ENCODE results near the gene DNAH3. TPM values are rescaled to one million over a fixed set of nuclear protein-coding genes. Genes with fewer than 3 reads are reported as not detected.
"Not testable (repeated sequence)": the region's sequence is repeated elsewhere in the genome, so short reads cannot be mapped to it uniquely, and the experiment has no call there.

DNAH3 gene
- 0.24 TPM in 1 of 2 replicates, not detected in the other for total RNA-seq (ENCODE audit: low replicate concordance)
- long read RNA-seq, partial matches to known transcripts, result 0 of 1 reads
- long read RNA-seq, other reads (novel, unspliced or antisense), result 1 of 1 reads

GRCh38 chr16:21150375-21151001 is at the start of gene DNAH3:
Gene DNAH3, minus strand, starts transcription at chr16:21150846. Its CDS starts 527 bp downstream, at chr16:21150319.
- DNase-seq (ENCODE audit: extremely low spot score, unreplicated experiment), result no peak
- Mint-ChIP-seq H3K9me3 (no peaks in the 10 kb centered on the region), H3K27ac (no peak within 1 kb of the TSS), H3K27me3 (peaks cover 13% of the 10 kb centered on the region), H3K36me3 (no peaks in the 10 kb centered on the region), H3K4me3 (no peak within 1 kb of the TSS), H3K4me1 (ENCODE audit: unreplicated experiment) (no peaks in the 10 kb centered on the region)
- TF ChIP-seq, protein P1, sequence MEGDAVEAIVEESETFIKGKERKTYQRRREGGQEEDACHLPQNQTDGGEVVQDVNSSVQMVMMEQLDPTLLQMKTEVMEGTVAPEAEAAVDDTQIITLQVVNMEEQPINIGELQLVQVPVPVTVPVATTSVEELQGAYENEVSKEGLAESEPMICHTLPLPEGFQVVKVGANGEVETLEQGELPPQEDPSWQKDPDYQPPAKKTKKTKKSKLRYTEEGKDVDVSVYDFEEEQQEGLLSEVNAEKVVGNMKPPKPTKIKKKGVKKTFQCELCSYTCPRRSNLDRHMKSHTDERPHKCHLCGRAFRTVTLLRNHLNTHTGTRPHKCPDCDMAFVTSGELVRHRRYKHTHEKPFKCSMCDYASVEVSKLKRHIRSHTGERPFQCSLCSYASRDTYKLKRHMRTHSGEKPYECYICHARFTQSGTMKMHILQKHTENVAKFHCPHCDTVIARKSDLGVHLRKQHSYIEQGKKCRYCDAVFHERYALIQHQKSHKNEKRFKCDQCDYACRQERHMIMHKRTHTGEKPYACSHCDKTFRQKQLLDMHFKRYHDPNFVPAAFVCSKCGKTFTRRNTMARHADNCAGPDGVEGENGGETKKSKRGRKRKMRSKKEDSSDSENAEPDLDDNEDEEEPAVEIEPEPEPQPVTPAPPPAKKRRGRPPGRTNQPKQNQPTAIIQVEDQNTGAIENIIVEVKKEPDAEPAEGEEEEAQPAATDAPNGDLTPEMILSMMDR (conservative IDR thresholded peaks at IDR 0.05), result no peak

- no peak for DNase-seq (ENCODE audit: extremely low spot score, unreplicated experiment)
- H3K27ac Mint-ChIP-seq, result no peak overlapping the region
- H3K9me3 Mint-ChIP-seq, result no peaks in the 10 kb centered on the region
- H3K36me3 Mint-ChIP-seq, result no peaks in the 10 kb centered on the region
- H3K27me3 Mint-ChIP-seq, result peaks cover 5% of the 10 kb centered on the region
- peaks cover 8% of the 10 kb centered on the region for H3K4me1 Mint-ChIP-seq (ENCODE audit: unreplicated experiment)
- no peak overlapping the region for H3K4me3 Mint-ChIP-seq
- TF ChIP-seq, protein P1 (conservative IDR thresholded peaks at IDR 0.05), result no peak
Measured at GRCh38 chr16:21199607-21200218, 49.1 kb upstream of the DNAH3 start.

- H3K27ac Mint-ChIP-seq, result no peak overlapping the region
- TF ChIP-seq, protein P1 (conservative IDR thresholded peaks at IDR 0.05), result no peak
- peaks cover 13% of the 10 kb centered on the region for H3K27me3 Mint-ChIP-seq
- H3K4me1 Mint-ChIP-seq (ENCODE audit: unreplicated experiment), result no peaks in the 10 kb centered on the region
- H3K36me3 Mint-ChIP-seq, result no peaks in the 10 kb centered on the region
- no peaks in the 10 kb centered on the region for H3K9me3 Mint-ChIP-seq
- no peak for DNase-seq (ENCODE audit: extremely low spot score, unreplicated experiment)
- no peak overlapping the region for H3K4me3 Mint-ChIP-seq
Measured at GRCh38 chr16:21197621-21198020, 47.0 kb upstream of the DNAH3 start.

DNA sequence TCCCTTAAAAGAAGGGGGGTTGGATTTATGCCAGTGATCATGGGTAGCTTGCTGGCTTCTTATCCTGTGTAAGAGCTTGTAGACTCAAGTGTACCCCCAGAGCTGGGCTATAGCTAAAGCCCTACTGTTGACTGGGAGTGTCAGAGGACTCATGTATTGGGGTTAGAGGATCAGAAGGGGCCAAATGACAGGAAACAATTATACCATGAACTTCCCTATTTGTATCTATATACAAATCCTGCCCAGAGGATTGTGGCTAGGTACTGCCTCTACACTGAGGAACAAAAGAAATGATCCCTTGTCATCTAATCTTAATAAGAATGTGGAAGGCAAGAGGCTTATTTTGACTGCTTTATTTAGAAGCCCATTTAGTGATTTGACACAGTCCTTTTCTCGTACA is 46.5 kb upstream of the DNAH3 start:
- Mint-ChIP-seq H3K27ac (no peak overlapping the region), H3K27me3 (peaks cover 13% of the 10 kb centered on the region), H3K4me1 (ENCODE audit: unreplicated experiment) (no peaks in the 10 kb centered on the region), H3K36me3 (no peaks in the 10 kb centered on the region), H3K4me3 (no peak overlapping the region), H3K9me3 (no peaks in the 10 kb centered on the region)
- DNase-seq (ENCODE audit: extremely low spot score, unreplicated experiment), result no peak
- TF ChIP-seq, protein P1 (conservative IDR thresholded peaks at IDR 0.05), result no peak

DNA sequence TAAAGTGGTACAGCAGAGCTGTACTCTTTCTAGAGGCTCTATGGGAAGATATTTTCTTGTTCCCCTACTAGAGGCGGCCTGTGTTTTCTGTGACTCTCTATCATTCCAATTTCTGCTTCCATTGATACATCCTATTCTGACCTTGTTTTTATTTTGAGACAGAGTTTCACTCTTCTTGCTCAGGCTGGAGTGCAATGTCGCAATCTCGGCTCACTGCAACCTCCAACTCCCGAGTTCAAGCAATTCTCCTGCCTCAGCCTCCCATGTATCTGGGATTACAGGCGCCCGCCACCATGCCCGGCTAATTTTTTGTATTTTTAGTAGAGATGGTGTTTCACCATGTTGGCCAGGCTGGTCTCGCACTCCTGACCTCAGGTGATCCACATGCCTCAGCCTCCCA is 44.7 kb upstream of the DNAH3 start:
- H3K27me3 Mint-ChIP-seq, result peaks cover 10% of the 10 kb centered on the region
- not testable (repeated sequence) for H3K36me3 Mint-ChIP-seq; DNase-seq (ENCODE audit: extremely low spot score, unreplicated experiment); H3K4me3 Mint-ChIP-seq; H3K9me3 Mint-ChIP-seq; H3K27ac Mint-ChIP-seq; H3K4me1 Mint-ChIP-seq (ENCODE audit: unreplicated experiment)

GRCh38 chr16:21194771-21195301 is 44.2 kb upstream of the DNAH3 start:
- no peaks in the 10 kb centered on the region for H3K4me1 Mint-ChIP-seq (ENCODE audit: unreplicated experiment)
- H3K4me3 Mint-ChIP-seq, result no peak overlapping the region
- H3K27me3 Mint-ChIP-seq, result peaks cover 14% of the 10 kb centered on the region
- DNase-seq (ENCODE audit: extremely low spot score, unreplicated experiment), result no peak
- H3K36me3 Mint-ChIP-seq, result no peaks in the 10 kb centered on the region
- no peak overlapping the region for H3K27ac Mint-ChIP-seq
- TF ChIP-seq, protein P1 (conservative IDR thresholded peaks at IDR 0.05), result no peak
- H3K9me3 Mint-ChIP-seq, result no peaks in the 10 kb centered on the region

Measured in type B pancreatic cell (in vitro differentiated cells).